ENCODE data around the gene AFDN. TPM values are rescaled to one million over a fixed set of nuclear protein-coding genes. Genes with fewer than 3 reads are reported as not detected.

Gene AFDN, protein sequence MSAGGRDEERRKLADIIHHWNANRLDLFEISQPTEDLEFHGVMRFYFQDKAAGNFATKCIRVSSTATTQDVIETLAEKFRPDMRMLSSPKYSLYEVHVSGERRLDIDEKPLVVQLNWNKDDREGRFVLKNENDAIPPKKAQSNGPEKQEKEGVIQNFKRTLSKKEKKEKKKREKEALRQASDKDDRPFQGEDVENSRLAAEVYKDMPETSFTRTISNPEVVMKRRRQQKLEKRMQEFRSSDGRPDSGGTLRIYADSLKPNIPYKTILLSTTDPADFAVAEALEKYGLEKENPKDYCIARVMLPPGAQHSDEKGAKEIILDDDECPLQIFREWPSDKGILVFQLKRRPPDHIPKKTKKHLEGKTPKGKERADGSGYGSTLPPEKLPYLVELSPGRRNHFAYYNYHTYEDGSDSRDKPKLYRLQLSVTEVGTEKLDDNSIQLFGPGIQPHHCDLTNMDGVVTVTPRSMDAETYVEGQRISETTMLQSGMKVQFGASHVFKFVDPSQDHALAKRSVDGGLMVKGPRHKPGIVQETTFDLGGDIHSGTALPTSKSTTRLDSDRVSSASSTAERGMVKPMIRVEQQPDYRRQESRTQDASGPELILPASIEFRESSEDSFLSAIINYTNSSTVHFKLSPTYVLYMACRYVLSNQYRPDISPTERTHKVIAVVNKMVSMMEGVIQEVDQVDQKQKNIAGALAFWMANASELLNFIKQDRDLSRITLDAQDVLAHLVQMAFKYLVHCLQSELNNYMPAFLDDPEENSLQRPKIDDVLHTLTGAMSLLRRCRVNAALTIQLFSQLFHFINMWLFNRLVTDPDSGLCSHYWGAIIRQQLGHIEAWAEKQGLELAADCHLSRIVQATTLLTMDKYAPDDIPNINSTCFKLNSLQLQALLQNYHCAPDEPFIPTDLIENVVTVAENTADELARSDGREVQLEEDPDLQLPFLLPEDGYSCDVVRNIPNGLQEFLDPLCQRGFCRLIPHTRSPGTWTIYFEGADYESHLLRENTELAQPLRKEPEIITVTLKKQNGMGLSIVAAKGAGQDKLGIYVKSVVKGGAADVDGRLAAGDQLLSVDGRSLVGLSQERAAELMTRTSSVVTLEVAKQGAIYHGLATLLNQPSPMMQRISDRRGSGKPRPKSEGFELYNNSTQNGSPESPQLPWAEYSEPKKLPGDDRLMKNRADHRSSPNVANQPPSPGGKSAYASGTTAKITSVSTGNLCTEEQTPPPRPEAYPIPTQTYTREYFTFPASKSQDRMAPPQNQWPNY (N-terminal part only)
- 79.8 and 86.5 TPM in 2 replicates for total RNA-seq (2014; rRNA removed; shearing (Covaris generic))

DNA sequence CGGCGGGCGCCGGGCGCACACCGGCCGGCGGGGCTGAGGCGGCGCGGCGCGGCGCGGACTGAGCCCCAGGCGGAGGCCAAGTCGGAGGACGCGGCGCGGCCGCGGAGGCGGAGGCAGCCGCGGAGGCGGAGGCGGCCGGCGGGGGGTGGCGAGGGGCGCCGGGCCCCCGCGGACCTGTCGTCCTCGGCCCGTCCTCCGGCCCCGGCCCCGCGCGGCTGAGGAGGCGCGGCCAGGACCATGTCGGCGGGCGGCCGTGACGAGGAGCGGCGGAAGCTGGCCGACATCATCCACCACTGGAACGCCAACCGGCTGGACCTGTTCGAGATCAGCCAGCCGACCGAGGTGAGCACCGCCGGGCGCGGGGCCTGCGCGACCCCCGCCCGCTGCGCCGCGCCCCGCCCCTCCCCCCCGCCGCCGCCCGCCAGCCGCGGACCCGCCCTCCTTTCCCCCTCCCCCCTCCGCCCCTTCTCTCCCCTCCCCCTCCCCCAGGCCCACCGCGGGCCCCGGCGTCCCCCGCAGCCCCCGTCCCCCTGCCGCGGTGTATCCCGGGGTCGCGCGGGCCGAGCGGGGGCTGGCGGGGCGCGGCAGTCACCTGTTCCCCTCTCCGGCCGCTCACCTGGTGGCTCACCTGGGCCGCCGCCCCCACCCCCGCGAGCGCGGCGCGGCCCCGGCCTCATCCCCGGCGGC is at the start of gene AFDN:
TSS of gene AFDN (plus strand) at position 16 of the 687 bp plus-strand sequence. CDS start at position 238, 222 bp downstream.
- DNase-seq (ENCODE audit: low spot score): no peak

DNA sequence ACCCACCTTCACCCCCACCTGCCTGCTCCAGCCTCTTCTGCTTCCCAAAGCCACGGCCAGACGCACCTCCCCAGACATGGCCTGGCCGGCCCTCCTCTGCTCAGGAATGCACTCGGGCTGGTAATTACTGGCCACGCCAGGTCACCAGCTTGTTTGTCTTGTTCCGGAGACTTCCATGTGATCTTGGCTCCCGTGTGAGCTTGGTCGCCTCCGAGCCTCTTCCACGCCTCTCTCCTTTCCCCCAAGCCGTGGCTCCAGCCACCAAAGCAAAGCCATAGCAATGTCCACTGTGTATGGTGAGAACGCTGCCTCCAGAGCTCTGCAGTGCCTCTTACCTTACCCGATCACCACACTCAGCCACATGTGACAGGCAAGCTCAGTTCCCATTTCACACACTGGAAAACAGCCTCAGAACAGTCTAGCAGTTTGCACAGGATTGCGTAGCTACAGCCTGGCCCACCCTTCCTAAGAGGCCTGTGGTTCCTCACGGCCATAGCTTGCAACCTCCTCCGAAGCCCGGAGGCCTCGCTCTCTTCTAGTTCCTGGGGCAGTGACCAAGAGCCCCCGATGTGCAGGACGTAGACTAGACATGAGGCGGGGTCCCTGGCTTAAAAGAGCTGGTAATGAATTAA is 48.1 kb upstream of the AFDN start:
- DNase-seq (ENCODE audit: low spot score): peak; percentile 72

DNA sequence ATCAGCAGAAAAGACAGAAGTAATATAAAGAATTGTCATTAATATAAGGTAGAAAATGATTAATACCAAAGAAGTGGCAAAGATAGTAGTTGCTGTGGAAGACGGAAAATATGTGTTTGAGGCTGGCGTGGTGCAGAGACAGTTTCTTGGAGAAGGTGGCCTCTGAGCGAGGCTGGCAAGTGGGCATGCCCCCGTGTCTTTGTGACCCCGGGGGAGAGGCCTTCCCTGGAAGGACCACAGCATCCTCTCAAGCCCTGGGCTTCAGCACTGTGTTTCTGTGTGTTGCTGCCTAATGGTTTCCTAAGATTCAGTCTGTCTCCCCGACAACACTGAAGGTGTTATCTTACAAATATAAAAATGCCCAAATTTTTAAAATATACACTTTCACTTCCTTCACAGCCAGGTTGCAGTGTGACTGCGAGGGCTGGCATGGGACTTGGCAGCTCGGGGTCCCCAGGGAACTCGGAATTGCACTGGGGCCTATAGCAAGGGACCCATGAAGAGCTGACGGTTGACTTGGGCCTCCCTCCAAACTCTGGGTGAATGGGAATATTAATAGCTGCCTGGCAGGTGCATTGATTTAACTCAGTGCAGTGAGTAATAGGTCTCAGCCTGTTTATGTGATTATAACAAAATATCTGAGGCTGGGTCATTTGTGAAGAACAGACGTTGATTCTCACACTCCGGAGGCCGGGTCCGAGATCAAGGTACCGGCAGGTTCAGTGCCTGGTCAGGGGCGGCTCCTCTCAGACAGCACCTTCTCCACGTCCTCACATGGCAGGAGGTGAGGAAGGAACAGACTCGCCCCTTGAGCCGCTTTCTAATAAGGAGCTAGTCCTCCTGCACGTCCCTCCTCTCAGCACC is 47.4 kb upstream of the AFDN start:
- no peak for DNase-seq (ENCODE audit: low spot score)

DNA sequence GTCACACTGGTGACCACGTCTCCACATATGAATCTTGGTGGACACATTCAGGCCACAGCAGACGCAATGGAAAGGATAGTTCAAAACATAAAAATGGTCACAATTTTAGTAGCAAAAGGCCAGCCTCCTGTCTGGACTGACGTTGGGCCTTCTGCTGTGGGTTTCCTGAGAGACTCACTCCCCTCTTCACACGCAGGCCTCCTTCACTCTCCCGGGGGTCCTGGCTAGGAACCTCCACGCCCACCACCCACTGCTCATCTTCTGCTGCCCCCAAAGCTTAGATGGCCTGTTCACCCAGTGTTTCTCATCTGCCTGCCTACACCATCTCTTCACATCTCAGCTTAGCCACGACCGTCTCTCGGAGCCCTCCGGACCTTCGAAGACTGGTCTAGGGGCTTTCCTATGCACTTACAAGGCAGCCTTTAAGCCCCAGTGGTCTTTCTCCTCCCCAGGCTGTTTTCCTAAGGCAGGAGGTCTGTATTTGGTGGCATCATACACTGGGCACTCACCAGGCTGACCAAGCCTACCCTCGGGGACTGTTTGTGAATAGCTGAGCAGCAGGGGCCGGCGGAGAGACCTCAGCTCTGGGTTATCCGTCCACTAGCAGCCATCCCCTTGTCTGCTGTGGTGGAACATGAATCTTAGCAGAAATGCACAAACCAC is 46.6 kb upstream of the AFDN start:
- DNase-seq (ENCODE audit: low spot score): no peak

DNA sequence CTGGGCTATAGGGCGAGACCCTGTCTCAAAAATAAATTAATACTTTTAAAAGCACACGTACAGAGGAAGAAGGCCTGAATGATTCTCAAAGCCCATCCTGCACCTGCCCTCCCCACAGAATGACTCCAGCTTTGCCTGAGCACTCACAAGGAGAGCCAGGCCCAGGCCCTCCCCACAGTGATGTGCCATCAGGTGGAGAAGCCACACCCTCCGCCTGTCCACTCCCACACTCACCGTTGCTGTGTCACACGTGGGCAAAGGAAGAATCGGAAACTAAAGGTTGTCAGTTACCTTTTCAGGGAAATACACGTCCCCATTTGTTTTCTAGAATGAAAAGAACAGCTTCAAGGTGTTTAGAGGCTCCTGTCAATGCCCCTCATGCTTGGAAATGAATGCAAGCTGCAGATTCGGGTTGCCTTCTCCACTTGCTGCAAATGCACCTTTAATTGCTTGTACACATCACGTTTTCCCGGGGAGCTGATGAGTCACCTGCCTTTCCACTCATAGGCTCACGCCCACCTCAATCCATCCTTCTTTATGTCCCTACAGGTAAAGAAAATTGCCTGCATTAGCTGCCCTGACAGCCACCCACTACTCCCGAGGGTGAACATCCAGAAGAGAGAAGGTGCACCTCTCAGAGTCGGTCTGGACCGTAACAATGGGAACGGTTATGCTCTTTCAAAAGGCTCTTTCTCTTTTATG is 45.5 kb upstream of the AFDN start:
- DNase-seq (ENCODE audit: low spot score): no peak

DNA sequence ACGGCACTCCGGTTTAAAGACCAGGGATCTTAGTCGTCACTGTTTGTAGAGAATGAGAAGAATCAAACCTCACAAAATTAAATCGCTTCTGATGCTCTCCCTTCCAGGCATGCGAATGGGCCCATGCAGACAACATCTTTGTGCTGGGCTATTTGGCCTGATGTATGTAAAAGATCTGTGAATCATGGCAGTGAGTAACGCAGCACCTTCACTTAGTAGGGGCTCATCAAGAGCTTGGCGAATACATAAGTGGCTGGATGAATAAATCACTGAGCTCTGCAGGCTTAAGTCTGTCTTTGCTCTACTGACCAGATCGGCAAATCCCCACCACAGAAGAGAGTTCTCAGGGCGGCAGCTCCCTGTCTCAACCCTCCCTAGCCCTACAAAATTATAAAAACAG is 44.8 kb upstream of the AFDN start:
- no peak for DNase-seq (ENCODE audit: low spot score)

DNA sequence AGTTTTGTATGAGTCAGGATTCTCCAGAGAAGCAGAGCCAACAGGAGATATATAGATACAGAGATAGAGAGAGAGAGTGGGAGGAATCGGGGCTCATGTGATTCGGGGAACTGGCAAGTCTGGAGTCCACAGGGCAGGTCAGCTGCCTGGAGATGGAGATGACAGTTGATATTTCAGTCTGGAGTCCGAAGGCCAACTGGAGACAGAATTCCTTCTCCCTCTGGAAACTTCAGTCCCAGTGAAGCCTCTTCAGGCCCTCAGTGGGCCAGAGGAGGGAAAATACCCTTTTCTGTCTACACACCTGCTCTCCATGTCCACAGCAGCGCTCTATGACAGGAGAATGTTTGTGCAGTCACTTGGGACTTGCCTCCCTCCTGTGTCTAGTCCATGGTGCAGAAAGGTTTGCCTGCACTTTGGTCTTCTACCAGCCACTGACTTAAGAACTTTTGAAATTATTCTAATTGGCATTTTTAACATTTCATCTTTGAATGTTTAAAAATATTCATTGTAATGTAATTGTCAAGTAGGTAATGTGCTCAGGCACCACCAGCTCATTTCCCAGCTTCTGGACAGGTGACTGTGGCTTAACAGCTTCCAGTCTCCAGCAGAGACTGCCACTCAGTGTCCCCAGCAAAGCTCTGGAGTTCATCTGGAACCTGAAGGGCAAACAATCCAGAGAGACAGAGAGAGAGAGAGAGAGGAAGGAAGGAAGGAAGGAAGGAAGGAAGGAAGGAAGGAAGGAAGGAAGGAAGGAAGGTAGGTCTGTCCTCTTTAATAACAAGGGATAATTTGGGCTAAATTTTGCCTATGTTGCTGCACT is 43.8 kb upstream of the AFDN start:
- no peak for DNase-seq (ENCODE audit: low spot score)

DNA sequence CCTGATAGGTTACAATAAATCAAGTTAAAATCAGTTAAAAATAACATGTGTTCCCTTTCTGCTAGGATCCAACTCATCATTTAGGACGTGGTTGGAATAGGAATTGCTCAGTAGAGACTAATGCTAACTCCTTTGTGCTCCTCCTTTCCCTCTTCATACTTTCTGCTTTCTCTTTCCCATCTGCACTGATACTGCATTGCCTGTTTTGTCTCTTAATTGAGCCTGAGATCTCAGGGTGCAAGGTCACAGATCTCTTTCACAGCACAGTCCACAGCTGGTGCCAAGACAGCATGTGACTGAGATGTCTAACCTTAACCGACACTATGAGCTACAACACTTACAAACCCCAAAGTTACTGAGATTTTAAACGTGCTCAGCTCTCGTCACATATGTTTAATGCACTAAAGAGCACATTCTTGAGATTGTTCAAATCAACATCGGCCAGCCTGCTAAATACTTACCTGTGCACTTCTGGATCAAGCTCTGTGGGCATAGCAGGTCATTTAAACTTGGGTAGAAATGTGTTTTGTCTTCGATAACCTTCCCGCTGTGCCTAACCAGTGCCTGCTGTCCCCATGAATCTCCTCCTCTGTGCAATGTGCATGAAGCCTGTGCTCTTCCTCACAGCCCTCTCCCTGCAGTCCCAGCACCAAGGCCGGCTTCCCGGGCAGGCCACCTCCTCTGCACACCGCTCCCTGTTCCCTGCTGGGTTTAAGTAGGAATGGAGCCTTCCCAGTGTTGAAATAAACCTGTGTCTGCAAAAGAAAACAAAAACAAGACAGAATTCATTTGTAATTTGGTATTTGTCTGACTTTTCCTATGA is 39.6 kb upstream of the AFDN start:
- DNase-seq (ENCODE audit: low spot score): no peak

DNA sequence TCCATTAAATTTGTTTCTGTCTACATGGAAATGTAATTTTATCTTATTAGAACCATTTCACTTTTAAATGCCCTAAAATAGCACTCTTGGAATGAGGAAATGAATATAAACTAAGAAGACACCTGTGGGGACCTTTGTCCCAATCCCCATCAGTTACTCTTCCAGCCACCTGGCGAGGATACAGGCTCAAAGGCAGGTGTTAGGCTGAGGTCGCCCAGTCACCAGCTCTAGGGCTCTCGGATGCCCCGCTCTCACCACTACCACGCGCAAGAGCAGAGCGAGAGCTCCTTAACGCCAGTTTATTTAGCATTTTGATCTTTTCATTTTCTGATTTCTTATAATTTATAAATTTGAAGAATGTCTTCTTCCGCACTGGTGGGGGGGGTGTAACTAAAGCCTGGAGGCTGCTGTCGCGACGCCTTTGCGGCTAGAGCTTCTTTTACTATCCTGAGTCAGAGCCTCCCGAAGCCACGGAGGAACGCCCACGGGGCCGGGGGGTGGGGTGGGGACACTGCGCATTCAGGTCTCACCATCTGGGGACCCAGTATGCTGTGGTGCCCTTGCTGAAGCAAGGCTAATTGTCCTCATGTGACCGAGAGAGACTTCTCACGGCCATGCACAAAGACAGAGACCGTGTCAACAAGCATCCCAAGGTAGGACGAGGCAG is 38.7 kb upstream of the AFDN start:
- DNase-seq (ENCODE audit: low spot score): no peak

DNA sequence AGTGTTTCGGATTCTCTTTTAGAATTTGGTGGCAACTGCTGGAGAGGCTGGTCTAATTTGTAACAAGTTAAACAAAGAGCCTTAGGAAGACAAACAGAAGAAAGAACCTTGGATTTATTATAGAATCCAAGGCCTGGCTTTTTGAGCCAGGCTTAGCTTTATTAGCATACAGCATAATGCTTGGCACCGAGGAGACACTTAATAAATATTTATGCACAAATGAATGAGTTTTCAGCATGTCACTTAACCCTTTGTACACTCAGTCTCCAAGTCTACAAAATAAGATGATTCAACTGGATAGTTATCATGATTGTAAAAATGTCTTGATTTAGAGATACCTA is 38.2 kb upstream of the AFDN start:
- no peak for DNase-seq (ENCODE audit: low spot score)

DNA sequence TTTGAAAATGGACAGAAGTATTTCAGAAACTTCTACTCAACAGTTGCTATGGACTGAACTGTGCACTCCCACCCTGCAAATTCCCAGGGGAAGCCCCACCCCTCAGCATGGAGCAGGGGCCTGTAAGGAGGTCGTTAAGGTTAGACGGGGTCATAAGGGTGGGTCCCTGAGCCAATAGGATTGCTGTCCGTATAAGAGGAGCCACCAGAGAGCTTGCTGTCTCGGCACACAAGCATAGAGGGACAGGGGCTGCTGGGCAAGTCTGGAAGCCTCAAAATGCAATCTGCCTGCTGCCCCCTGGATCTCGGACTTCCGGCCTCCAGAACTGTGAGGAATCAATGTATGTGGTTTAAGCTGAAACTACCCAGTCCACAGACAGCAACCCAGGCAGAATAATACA is 37.4 kb upstream of the AFDN start:
- DNase-seq (ENCODE audit: low spot score): no peak

DNA sequence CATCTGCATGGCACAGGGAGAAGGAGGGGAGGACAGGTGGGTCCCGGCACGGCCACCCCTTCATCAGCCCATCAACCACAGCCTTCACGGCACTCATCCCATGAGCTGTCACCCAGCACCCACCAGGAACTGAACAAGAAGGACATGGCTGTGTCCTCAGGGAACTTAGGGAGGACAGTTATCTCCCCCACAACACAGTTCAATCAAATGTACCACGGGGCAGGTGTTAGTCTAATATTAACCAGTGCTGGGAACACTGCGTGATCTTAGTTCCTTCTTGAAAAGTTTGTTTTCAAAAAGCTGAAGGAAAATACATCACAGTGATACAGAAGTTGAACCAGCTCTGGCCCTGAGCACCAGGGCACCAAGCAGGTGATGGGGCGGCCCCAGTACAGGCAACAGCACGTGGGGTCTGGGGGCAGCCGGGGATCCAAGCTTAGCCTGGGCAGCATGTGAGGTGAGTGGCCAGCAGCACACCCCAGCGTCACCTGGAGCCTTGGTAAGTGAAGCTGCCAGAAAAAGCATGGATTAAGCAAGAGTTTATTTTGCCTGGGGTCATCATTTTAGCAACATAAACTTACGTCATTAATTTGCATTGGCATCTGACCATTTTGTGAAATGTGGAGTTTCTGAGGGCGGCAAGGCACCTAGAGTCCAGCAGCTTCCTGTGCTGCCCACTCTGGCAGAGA is 35.5 kb upstream of the AFDN start:
- no peak for DNase-seq (ENCODE audit: low spot score)

DNA sequence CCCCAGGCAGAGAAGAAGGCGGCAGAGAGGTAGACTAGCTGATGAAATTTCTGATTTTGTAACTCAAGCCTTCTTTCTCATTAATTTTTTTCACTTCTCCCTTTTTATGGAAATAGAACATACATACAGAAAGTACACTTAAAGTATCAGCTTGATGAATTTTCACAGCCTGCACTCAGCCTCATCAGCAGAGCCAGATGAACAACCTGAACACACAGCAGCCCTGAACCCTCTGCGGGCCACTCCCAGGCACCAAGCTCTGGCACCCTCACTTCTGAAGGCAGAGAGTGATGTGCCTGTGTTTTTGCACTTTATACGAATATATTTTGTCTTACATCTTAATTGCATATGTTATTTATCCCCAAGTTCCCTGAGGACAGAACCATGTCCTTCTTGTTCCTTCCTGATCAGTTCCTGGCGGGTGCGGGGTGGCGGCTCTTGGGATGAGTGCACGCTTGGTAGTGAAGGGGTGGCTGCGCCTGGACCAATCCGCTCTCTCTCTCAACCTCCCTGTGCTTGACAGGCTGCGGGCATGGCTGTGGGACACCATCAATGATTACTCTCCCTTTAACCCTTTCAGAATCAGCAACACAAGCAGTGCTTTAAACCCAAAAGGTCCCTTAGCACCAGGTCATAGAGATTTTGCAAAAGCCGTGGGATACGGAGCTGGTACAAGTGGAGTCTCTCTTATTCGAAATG is 34.8 kb upstream of the AFDN start:
- no peak for DNase-seq (ENCODE audit: low spot score)

DNA sequence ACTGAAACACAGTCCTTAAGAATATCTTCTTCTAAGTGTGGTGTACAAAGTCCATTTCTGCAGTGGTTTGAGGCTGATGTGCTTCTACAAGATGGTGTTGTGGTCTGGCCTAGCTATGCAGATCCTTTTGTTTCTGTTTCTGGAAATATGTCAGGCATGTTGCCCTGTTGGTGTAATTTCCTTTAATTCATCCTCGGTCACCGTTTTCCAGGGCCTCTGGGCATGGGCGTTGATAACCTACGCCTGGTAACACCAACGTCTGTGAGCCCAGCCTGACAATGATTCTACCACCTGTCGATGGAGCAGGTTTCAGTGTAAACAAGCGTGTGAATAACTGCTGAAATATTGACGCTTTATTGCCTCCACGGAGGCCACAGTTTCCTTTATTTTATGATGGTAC is 33.3 kb upstream of the AFDN start:
- DNase-seq (ENCODE audit: low spot score): no peak

Data from HT-29 (cell line).